B cell (primary cell): Measurements from ENCODE around the gene GBX1. TPM values are rescaled to one million over a fixed set of nuclear protein-coding genes. Genes with fewer than 3 reads are reported as not detected.

Experiments
- ATAC-seq: fragments of 200-7000 bp; cut with Tn5 transposase; one replicate; pipeline ENCODE4 v1.10.0; 2021; ENCODE audit warnings: low read depth, mild to moderate bottlenecking, moderate number of reproducible peaks, moderate library complexity
- CTCF ChIA-PET: fragments of 350-600 bp; sonication (Branson Sonifier 250); formaldehyde crosslinking; loops from one replicate; lab custom pipeline; 2021; ENCODE audit warnings: antibody characterized with exemption, inconsistent platforms; lab: Charles Lee
- POLR2A ChIA-PET: fragments of 350-600 bp; sonication (Branson Sonifier 250); formaldehyde crosslinking; loops from one replicate; lab custom pipeline; 2021; ENCODE audit warnings: antibody characterized with exemption; lab: Charles Lee
- DNase-seq: peaks from one replicate; pipeline ENCODE4 v3.0.0; 2013
- H2AFZ ChIP-seq: 2 replicates; pipeline ENCODE4 v1.6.1; 2012; ENCODE audit warnings: mild to moderate bottlenecking, low read depth, low read length; ENCODE audit not compliant: insufficient read depth, poor library complexity, severe bottlenecking
- H3K27ac ChIP-seq, 2 donors: 1 replicate in 1 of 2; 2 replicates in 1 of 2; pipeline ENCODE4 v1.5.1; 2012 to 2013; ENCODE audit warnings: low read length in 2 of 2, mild to moderate bottlenecking in 2 of 2, moderate library complexity in 1 of 2
- H3K27me3 ChIP-seq, 4 experiments: fragments of 200-600 bp in 1 of 4; sonication (generic) in 1 of 4; replicated peaks in 1 of 4; 1 replicate in 2 of 4; 2 replicates in 2 of 4; pipeline versions ENCODE4 v1.6.1 to v1.7.0; 2013 to 2016; ENCODE audit warnings: low read length in 3 of 4, mild to moderate bottlenecking in 2 of 4, mixed read lengths in 1 of 4, moderate library complexity in 1 of 4; ENCODE audit not compliant: insufficient read depth in 4 of 4, control insufficient read depth in 3 of 4; ENCODE audit errors: control extremely low read depth in 1 of 4
- H3K36me3 ChIP-seq, 2 experiments: replicated peaks in 1 of 2; 1 replicate in 1 of 2; 2 replicates in 1 of 2; pipeline versions ENCODE4 v1.6.1 to v1.7.1; 2013; ENCODE audit warnings: low read length in 1 of 2; ENCODE audit not compliant: insufficient read depth in 2 of 2, control insufficient read depth in 1 of 2; ENCODE audit errors: control extremely low read depth in 1 of 2, extremely low read depth in 1 of 2
- H3K4me1 ChIP-seq, 2 donors: fragments of 200-600 bp in 1 of 2; sonication (generic) in 1 of 2; 1 replicate in 1 of 2; 2 replicates in 1 of 2; pipeline versions ENCODE4 v1.5.1 to v1.6.1; 2013 to 2017; ENCODE audit warnings: low read length in 2 of 2; ENCODE audit not compliant: control insufficient read depth in 2 of 2, insufficient read depth in 2 of 2
- H3K4me2 ChIP-seq: replicated peaks from 2 replicates; pipeline ENCODE3; 2012; ENCODE audit warnings: mild to moderate bottlenecking, low read depth, low read length; ENCODE audit not compliant: poor library complexity, severe bottlenecking
- H3K4me3 ChIP-seq, 5 experiments: fragments of 200-600 bp in 1 of 5; sonication (generic) in 1 of 5; 1 replicate in 3 of 5; 2 replicates in 2 of 5; pipeline versions ENCODE4 v1.5.1 to v1.7.0; 2011 to 2016; ENCODE audit warnings: low read length in 4 of 5, mild to moderate bottlenecking in 4 of 5, low read depth in 2 of 5, control low read depth in 1 of 5, moderate library complexity in 1 of 5; ENCODE audit not compliant: insufficient read depth in 1 of 5; ENCODE audit errors: control extremely low read depth in 1 of 5, extremely low read depth in 1 of 5
- H3K79me2 ChIP-seq: fragments of 200-600 bp; sonication (generic); one replicate; pipeline ENCODE4 v1.6.0; 2016; ENCODE audit warnings: low read length; ENCODE audit not compliant: control insufficient read depth, insufficient read depth
- H3K9ac ChIP-seq: fragments of 200-600 bp; sonication (generic); 2 replicates; pipeline ENCODE4 v1.6.1; 2017; ENCODE audit warnings: mild to moderate bottlenecking, low read length, moderate library complexity
- H3K9me3 ChIP-seq, 3 donors: one replicate each; pipeline versions ENCODE4 v1.6.1 to v1.7.1; 2013; ENCODE audit warnings: low read length in 2 of 3; ENCODE audit not compliant: control insufficient read depth in 2 of 3, insufficient read depth in 1 of 3; ENCODE audit errors: control extremely low read depth in 1 of 3
- H4K20me1 ChIP-seq: 2 replicates; pipeline ENCODE4 v1.6.0; 2012; ENCODE audit warnings: mild to moderate bottlenecking, low read length; ENCODE audit not compliant: insufficient read depth, control insufficient read depth, poor library complexity, severe bottlenecking
- H3K27ac Mint-ChIP-seq: one replicate; pipeline ENCODE4 v1.8.0; 2021; ENCODE audit warnings: mixed read lengths
- H3K27me3 Mint-ChIP-seq: one replicate; pipeline ENCODE4 v1.8.0; 2021; ENCODE audit warnings: mixed read lengths
- H3K4me1 Mint-ChIP-seq: one replicate; pipeline ENCODE4 v1.8.0; 2021; ENCODE audit warnings: mixed read lengths
- H3K4me3 Mint-ChIP-seq: one replicate; pipeline ENCODE4 v1.8.0; 2021; ENCODE audit warnings: mixed read lengths
- H3K9me3 Mint-ChIP-seq: one replicate; pipeline ENCODE4 v1.8.0; 2022; ENCODE audit warnings: mixed read lengths; ENCODE audit not compliant: insufficient read depth
- EZH2 ChIP-seq: IDR thresholded peaks from 2 replicates; pipeline ENCODE4 v1.6.1; 2012; ENCODE audit warnings: borderline replicate concordance, low read depth, mild to moderate bottlenecking, moderate library complexity, low read length; ENCODE audit not compliant: insufficient read depth, poor library complexity, severe bottlenecking
- WGBS: methylation state at CpG from one replicate; pipeline ENCODE4 v1.1.5; 2013; ENCODE audit warnings: missing lambda C conversion rate; ENCODE audit not compliant: insufficient coverage; 5-methylcytosine and 5-hydroxymethylcytosine counted together
- intact Hi-C: fragments of 100-400 bp; cut with micrococcal nuclease; formaldehyde crosslinking; loops from one replicate; pipeline ENCODE4 v1.10.0; 2022
- polyA plus RNA-seq: library from polyadenylated mRNA; depleted of rRNA; stranded (reverse); fragments of >200 nt; gene quantifications from 2 replicates; pipeline ENCODE4 v1.2.3, GENCODE V29; 2012
- total RNA-seq, 2 donors: library from RNA; stranded (reverse); fragments of 120-200 nt in 1 of 2; gene quantifications; 1 replicate in 1 of 2; 2 replicates in 1 of 2; pipeline versions ENCODE4 v1.2.3 to v1.2.4, GENCODE V29; 2013 to 2022
- TF ChIP-seq, protein P1 (sequence below): fragments of 200-600 bp; IDR thresholded peaks from one replicate; pipeline ENCODE4 v1.8.0; 2022; ENCODE audit warnings: antibody characterized with exemption, mild to moderate bottlenecking

Gene GBX1
- total and polyA plus RNA-seq, 2 donors (not counting 1 experiment from before 2014, with no cell fraction given), result not detected

- TF ChIP-seq, protein P1, sequence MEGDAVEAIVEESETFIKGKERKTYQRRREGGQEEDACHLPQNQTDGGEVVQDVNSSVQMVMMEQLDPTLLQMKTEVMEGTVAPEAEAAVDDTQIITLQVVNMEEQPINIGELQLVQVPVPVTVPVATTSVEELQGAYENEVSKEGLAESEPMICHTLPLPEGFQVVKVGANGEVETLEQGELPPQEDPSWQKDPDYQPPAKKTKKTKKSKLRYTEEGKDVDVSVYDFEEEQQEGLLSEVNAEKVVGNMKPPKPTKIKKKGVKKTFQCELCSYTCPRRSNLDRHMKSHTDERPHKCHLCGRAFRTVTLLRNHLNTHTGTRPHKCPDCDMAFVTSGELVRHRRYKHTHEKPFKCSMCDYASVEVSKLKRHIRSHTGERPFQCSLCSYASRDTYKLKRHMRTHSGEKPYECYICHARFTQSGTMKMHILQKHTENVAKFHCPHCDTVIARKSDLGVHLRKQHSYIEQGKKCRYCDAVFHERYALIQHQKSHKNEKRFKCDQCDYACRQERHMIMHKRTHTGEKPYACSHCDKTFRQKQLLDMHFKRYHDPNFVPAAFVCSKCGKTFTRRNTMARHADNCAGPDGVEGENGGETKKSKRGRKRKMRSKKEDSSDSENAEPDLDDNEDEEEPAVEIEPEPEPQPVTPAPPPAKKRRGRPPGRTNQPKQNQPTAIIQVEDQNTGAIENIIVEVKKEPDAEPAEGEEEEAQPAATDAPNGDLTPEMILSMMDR, result no peak
- TF ChIP-seq EZH2, result no peak
- H4K20me1 ChIP-seq, result no peaks in the 10 kb centered on the region
- no peak overlapping the region for H2AFZ ChIP-seq
- H3K9me3 ChIP-seq, result no peaks in the 10 kb centered on the region
- no peaks in the 10 kb centered on the region for H3K4me1 ChIP-seq
- DNase-seq, result no peak
- no peaks in the 10 kb centered on the region for H3K4me1 Mint-ChIP-seq
- ChIA-PET POLR2A (interaction anchor here (0.6 kb wide), 1 partner anchor 18 kb away, joined by 6 read pairs; no protein-coding TSS in a partner anchor), CTCF (no interaction called here)
- H3K4me2 ChIP-seq, result no peak overlapping the region
- H3K36me3 ChIP-seq, result peaks cover 0 to 11% of the 10 kb centered on the region in 2 experiments
- H3K79me2 ChIP-seq, result no peaks in the 10 kb centered on the region
- no peak overlapping the region for H3K27ac ChIP-seq
- H3K9me3 Mint-ChIP-seq, result no peaks in the 10 kb centered on the region
- intact Hi-C loops, result no loop called here
- H3K4me3 ChIP-seq, result no peak overlapping the region
- H3K27me3 Mint-ChIP-seq, result peaks cover 16% of the 10 kb centered on the region
- peaks cover 0 to 14% (median 0%) of the 10 kb centered on the region in 4 experiments for H3K27me3 ChIP-seq
- WGBS, result 93% methylated on average over 6 of the region's 6 CpGs
- no peak for ATAC-seq
- H3K27ac Mint-ChIP-seq, result no peak overlapping the region
- no peak overlapping the region for H3K4me3 Mint-ChIP-seq
- no peak overlapping the region for H3K9ac ChIP-seq
These were observed 42.1 kb upstream of the GBX1 start for GRCh38 chr7:151209588-151209987.

- no peak for TF ChIP-seq EZH2
- TF ChIP-seq, protein P1, result no peak
- Histone ChIP-seq H4K20me1 (no peaks in the 10 kb centered on the region), H3K4me3 (no peak overlapping the region), H3K9ac (no peak overlapping the region), H3K4me1 (no peaks in the 10 kb centered on the region), H3K27ac (no peak overlapping the region), H3K9me3 (no peaks in the 10 kb centered on the region), H3K79me2 (no peaks in the 10 kb centered on the region), H2AFZ (no peak overlapping the region), H3K36me3 (no peaks in the 10 kb centered on the region), H3K27me3 (peaks cover 0 to 20% (median 1%) of the 10 kb centered on the region in 4 experiments), H3K4me2 (no peak overlapping the region)
- Mint-ChIP-seq H3K4me1 (no peaks in the 10 kb centered on the region), H3K27ac (no peak overlapping the region), H3K9me3 (no peaks in the 10 kb centered on the region), H3K4me3 (no peak overlapping the region), H3K27me3 (peaks cover 18% of the 10 kb centered on the region)
- 96% methylated on average over 5 of the region's 9 CpGs for WGBS
- intact Hi-C loops, result no loop called here
- ChIA-PET CTCF (no interaction called here), POLR2A (interaction anchor here (0.6 kb wide), 1 partner anchor 18 kb away, joined by 3 read pairs; no protein-coding TSS in a partner anchor)
- DNase-seq, result no peak
- ATAC-seq, result no peak
These were observed 40.9 kb upstream of the GBX1 start for GRCh38 chr7:151208253-151208862.
